Endothelial cell of umbilical vein (primary cell): ENCODE measurements around the gene CETN1.

Experiments used
- EZH2 ChIP-seq: IDR thresholded peaks from 2 replicates; pipeline ENCODE4 v1.6.1; 2012; ENCODE audit warnings: borderline replicate concordance, low read depth, mild to moderate bottlenecking, moderate library complexity, low read length, inconsistent platforms; ENCODE audit not compliant: severe bottlenecking
- GATA2 ChIP-seq: IDR thresholded peaks from 2 replicates; pipeline ENCODE4 v1.7.0; 2011; ENCODE audit warnings: low read depth, mild to moderate bottlenecking, moderate library complexity, mixed read lengths, low read length; ENCODE audit not compliant: insufficient read length, insufficient read depth
- MYC ChIP-seq: IDR thresholded peaks from one replicate; pipeline ENCODE4 v1.6.1; 2011; ENCODE audit warnings: mild to moderate bottlenecking, low read depth, low read length
- POLR2A ChIP-seq: IDR thresholded peaks from 2 replicates; pipeline ENCODE4 v1.6.1; 2012; ENCODE audit warnings: low read depth, mild to moderate bottlenecking, control low read depth, low read length
- POLR2AphosphoS5 ChIP-seq: IDR thresholded peaks from 2 replicates; pipeline ENCODE4 v1.6.1; 2012; ENCODE audit warnings: low read depth, mild to moderate bottlenecking, control low read depth, low read length, moderate library complexity; ENCODE audit not compliant: insufficient read depth
- TF ChIP-seq, protein P1 (sequence below), 2 donors: IDR thresholded peaks; 1 replicate in 1 of 2; 2 replicates in 1 of 2; pipeline ENCODE4 v1.5.1; 2011; ENCODE audit warnings: low read length in 2 of 2, mild to moderate bottlenecking in 2 of 2, moderate library complexity in 2 of 2, control low read depth in 1 of 2, inconsistent platforms in 1 of 2, low read depth in 1 of 2; ENCODE audit not compliant: insufficient read depth in 1 of 2; ENCODE audit errors: extremely low read depth in 1 of 2
- TF ChIP-seq, protein P2 (sequence below): IDR thresholded peaks from 2 replicates; pipeline ENCODE4 v1.6.1; 2011; ENCODE audit not compliant: insufficient read depth, insufficient read length

DNA sequence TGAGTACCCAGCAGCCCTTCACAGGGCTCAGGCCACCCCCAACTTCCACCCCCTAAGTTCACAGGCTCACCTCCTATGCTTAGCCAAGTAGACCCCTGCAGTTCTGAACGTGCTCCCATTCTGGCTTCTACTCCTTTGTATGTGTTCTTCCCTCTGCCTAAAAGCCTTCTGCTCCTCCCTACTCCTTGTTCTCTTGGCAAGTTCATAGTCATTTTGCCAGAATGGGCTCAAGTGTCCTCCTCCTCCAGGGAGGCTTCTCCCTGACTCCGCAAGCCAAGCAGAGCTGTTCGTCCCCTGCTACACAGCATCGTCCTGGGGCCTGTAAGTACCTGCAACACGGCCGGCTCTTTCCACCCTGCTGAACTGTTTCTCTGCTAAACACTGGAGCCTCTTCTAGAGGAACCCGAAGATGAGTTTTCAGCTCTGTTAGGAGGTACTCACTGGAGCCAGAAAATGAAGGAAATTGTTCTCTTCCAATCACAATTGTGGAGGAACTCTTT lies 14.6 kb upstream of the CETN1 start:
- TF ChIP-seq POLR2AphosphoS5 (no peak), GATA2 (no peak), POLR2A (no peak), MYC (no peak), EZH2 (no peak)
- TF ChIP-seq, protein P1, sequence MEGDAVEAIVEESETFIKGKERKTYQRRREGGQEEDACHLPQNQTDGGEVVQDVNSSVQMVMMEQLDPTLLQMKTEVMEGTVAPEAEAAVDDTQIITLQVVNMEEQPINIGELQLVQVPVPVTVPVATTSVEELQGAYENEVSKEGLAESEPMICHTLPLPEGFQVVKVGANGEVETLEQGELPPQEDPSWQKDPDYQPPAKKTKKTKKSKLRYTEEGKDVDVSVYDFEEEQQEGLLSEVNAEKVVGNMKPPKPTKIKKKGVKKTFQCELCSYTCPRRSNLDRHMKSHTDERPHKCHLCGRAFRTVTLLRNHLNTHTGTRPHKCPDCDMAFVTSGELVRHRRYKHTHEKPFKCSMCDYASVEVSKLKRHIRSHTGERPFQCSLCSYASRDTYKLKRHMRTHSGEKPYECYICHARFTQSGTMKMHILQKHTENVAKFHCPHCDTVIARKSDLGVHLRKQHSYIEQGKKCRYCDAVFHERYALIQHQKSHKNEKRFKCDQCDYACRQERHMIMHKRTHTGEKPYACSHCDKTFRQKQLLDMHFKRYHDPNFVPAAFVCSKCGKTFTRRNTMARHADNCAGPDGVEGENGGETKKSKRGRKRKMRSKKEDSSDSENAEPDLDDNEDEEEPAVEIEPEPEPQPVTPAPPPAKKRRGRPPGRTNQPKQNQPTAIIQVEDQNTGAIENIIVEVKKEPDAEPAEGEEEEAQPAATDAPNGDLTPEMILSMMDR (IDR thresholded peaks at IDR 0.05; ENCODE audit: extremely low read depth in 1 of 2, insufficient read depth in 1 of 2, low read depth in 1 of 2, low read length in 2 of 2): no peak
- TF ChIP-seq, protein P2, sequence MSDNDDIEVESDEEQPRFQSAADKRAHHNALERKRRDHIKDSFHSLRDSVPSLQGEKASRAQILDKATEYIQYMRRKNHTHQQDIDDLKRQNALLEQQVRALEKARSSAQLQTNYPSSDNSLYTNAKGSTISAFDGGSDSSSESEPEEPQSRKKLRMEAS: no peak
